ENCODE results near the gene STN1. TPM values are rescaled to one million over a fixed set of nuclear protein-coding genes. Genes with fewer than 3 reads are reported as not detected.

STN1 gene
- total and polyA plus RNA-seq, 2 of the 4 experiments (the other 2 are of a cell fraction) = 17.8 to 32.3 TPM

GRCh38 chr10:103911021-103911459 is 6.9 kb downstream of the STN1 start:
- no peak for DNase-seq
- Histone ChIP-seq H3K27me3 (ENCODE audit: control insufficient read depth, insufficient read depth, low read length) (no peaks in the 10 kb centered on the region), H2BK5ac (ENCODE audit: low read depth, low read length, poor library complexity, severe bottlenecking) (no peak overlapping the region), H3K4me3 (ENCODE audit: insufficient read depth, low read depth, low read length) (no peak overlapping the region), H4K91ac (ENCODE audit: insufficient read depth, low read depth, low read length) (no peak overlapping the region), H3K9me3 (ENCODE audit: control insufficient read depth, insufficient read depth, low read length) (no peaks in the 10 kb centered on the region), H4K5ac (ENCODE audit: low read depth, low read length) (no peak overlapping the region), H3K9ac (ENCODE audit: low read depth, low read length) (no peak overlapping the region), H3K27ac (ENCODE audit: insufficient read depth, low read length) (no peak overlapping the region; the same call in 1 of the 2 replicates), H4K8ac (ENCODE audit: low read depth in 2 of 2, low read length in 2 of 2) (no peak overlapping the region), H2BK20ac (ENCODE audit: low read depth, low read length) (no peak overlapping the region), H3K4me1 (ENCODE audit: control insufficient read depth, insufficient read depth, low read length) (peaks cover 8% of the 10 kb centered on the region), H3K56ac (ENCODE audit: extremely low read depth, insufficient read depth, low read length) (no peak overlapping the region), H3K23ac (ENCODE audit: low read depth, low read length) (no peak overlapping the region), H3K4ac (ENCODE audit: low read depth, low read length) (no peak overlapping the region), H2BK120ac (ENCODE audit: low read depth, low read length) (no peak overlapping the region), H4K20me1 (ENCODE audit: insufficient read depth, low read length) (no peaks in the 10 kb centered on the region), H2AK9ac (replicated peaks; ENCODE audit: low read depth, low read length, poor library complexity) (no peak overlapping the region), H2BK15ac (ENCODE audit: low read depth, low read length) (no peak overlapping the region), H3K4me2 (ENCODE audit: low read depth, low read length) (no peak overlapping the region), H3K9me1 (ENCODE audit: insufficient read depth, low read length) (0 out of 2 replicates have a peak, but pooled peaks cover 4% of the 10 kb centered on the region), H2AFZ (replicated peaks; ENCODE audit: low read length, poor library complexity) (no peak overlapping the region), H3K18ac (ENCODE audit: low read depth, low read length) (no peak overlapping the region), H3K79me1 (ENCODE audit: low read depth in 1 of 2, low read length in 2 of 2) (peaks cover 11 to 20% of the 10 kb centered on the region in 2 experiments; a peak in 3 of 4 replicates), H3K14ac (replicated peaks; ENCODE audit: low read depth, low read length) (no peak overlapping the region), H3K36me3 (ENCODE audit: control insufficient read depth, insufficient read depth, low read length) (no peaks in the 10 kb centered on the region), H2AK5ac (ENCODE audit: low read depth, low read length) (no peak overlapping the region)
- WGBS, 2 experiments (ENCODE audit: extremely low coverage in 2 of 2, insufficient read length in 1 of 2) = 100% methylated on average over 1 of the region's 3 CpGs; no CpG with 5 or more reads in 1 of the 2 experiments
- POLR2A ChIA-PET (ENCODE audit: unreplicated experiment) = no interaction called here
- dilution Hi-C loops (cut with HindIII; ENCODE audit: low sequenced_read_pairs, unreplicated experiment) = no loop called here
- no peak for ATAC-seq (ENCODE audit: low read depth)
- intact Hi-C loops (cut with micrococcal nuclease) = no loop called here
- in situ Hi-C loops (cut with MboI; ENCODE audit: low sequenced_read_pairs) = no loop called here
- CTCF ChIA-PET = no interaction called here
- TF ChIP-seq BHLHE40 (IDR thresholded peaks at IDR 0.05; ENCODE audit: low read depth, low read length) = no peak
- no peak for TF ChIP-seq USF2 (IDR thresholded peaks at IDR 0.05; ENCODE audit: low read depth, low read length)
- TF ChIP-seq SMC3 (IDR thresholded peaks at IDR 0.05; ENCODE audit: low read depth, low read length) = no peak
- no peak for TF ChIP-seq POLR2A (IDR thresholded peaks at IDR 0.05; ENCODE audit: low read depth, low read length)
- no peak for TF ChIP-seq MAZ (IDR thresholded peaks at IDR 0.05; ENCODE audit: borderline replicate concordance, low read depth, low read length)
- TF ChIP-seq RAD21 (IDR thresholded peaks at IDR 0.05; ENCODE audit: low read length) = no peak
- no peak for TF ChIP-seq RFX5 (IDR thresholded peaks at IDR 0.05; ENCODE audit: low read depth, low read length)
- TF ChIP-seq MAFK (IDR thresholded peaks at IDR 0.05; ENCODE audit: low read depth, low read length) = no peak
- no peak for TF ChIP-seq NFE2L2 (IDR thresholded peaks at IDR 0.05; ENCODE audit: low read depth, low read length)
- no peak for TF ChIP-seq CEBPB (IDR thresholded peaks at IDR 0.05; ENCODE audit: low read depth, low read length)
- no TSS peak for BruUV-seq (replicated peaks)

All from IMR-90 (cell line).